Measurements from ENCODE around the gene DYNLT2.

The DYNLT2 gene

GRCh38 chr6:169755162-169755561 lies 3.8 kb upstream of the DYNLT2 start:
- no peak for DNase-seq (ENCODE audit: extremely low read depth, low read depth)
- TF ChIP-seq CTCF (IDR thresholded peaks at IDR 0.05; ENCODE audit: low read depth, low read length): no peak

- no peak for TF ChIP-seq CTCF (IDR thresholded peaks at IDR 0.05; ENCODE audit: low read depth, low read length)
- no peak for DNase-seq (ENCODE audit: extremely low read depth, low read depth)
These were observed 777 bp upstream of the DYNLT2 start for GRCh38 chr6:169752074-169752623.

GRCh38 chr6:169746556-169746955 lies 4.8 kb downstream of the DYNLT2 start:
- no peak for TF ChIP-seq CTCF (IDR thresholded peaks at IDR 0.05; ENCODE audit: low read depth, low read length)

GRCh38 chr6:169745405-169745804 lies 6.0 kb downstream of the DYNLT2 start:
- DNase-seq (ENCODE audit: extremely low read depth, low read depth): no peak
- TF ChIP-seq CTCF (IDR thresholded peaks at IDR 0.05; ENCODE audit: low read depth, low read length): no peak

More at GRCh38 chr6:169746556-169746955, 4.8 kb downstream of the DYNLT2 start:
- no peak for DNase-seq (ENCODE audit: extremely low read depth, low read depth)

- no peak for DNase-seq (ENCODE audit: extremely low read depth, low read depth)
- TF ChIP-seq CTCF (IDR thresholded peaks at IDR 0.05; ENCODE audit: low read depth, low read length): no peak
These were observed 10.0 kb downstream of the DYNLT2 start for GRCh38 chr6:169741344-169741743.

- no peak for DNase-seq (ENCODE audit: extremely low read depth, low read depth)
- no peak for TF ChIP-seq CTCF (IDR thresholded peaks at IDR 0.05; ENCODE audit: low read depth, low read length)
These were observed 12.3 kb downstream of the DYNLT2 start for GRCh38 chr6:169738976-169739529.

GRCh38 chr6:169738204-169738975 lies 13.0 kb downstream of the DYNLT2 start:
- no peak; the same call in 1 of the 2 replicates for TF ChIP-seq CTCF (IDR thresholded peaks at IDR 0.05; ENCODE audit: low read depth, low read length)
- no peak for DNase-seq (ENCODE audit: extremely low read depth, low read depth)
